Stomach (tissue), 4 donors: ENCODE measurements around the gene PODXL2.

Experiments
- EP300 ChIP-seq: sonication (generic); formaldehyde crosslinking; IDR thresholded peaks from one replicate; pipeline ENCODE4 v1.6.1; 2017; ENCODE audit warnings: antibody characterized with exemption
- POLR2AphosphoS5 ChIP-seq, 3 donors: sonication (generic); formaldehyde crosslinking; IDR thresholded peaks; one replicate each; pipeline ENCODE4 v1.6.1; 2016; ENCODE audit warnings: antibody characterized with exemption in 3 of 3
- TF ChIP-seq, protein P1 (sequence below), 7 experiments: fragments of 450-650 bp in 4 of 7; fragments of 200-600 bp in 3 of 7; sonication (generic) in 3 of 7; IDR thresholded peaks; one replicate each; pipeline ENCODE4 v1.5.1; 2016 to 2019; ENCODE audit warnings: antibody characterized with exemption in 7 of 7, control low read depth in 2 of 7, mild to moderate bottlenecking in 1 of 7

DNA sequence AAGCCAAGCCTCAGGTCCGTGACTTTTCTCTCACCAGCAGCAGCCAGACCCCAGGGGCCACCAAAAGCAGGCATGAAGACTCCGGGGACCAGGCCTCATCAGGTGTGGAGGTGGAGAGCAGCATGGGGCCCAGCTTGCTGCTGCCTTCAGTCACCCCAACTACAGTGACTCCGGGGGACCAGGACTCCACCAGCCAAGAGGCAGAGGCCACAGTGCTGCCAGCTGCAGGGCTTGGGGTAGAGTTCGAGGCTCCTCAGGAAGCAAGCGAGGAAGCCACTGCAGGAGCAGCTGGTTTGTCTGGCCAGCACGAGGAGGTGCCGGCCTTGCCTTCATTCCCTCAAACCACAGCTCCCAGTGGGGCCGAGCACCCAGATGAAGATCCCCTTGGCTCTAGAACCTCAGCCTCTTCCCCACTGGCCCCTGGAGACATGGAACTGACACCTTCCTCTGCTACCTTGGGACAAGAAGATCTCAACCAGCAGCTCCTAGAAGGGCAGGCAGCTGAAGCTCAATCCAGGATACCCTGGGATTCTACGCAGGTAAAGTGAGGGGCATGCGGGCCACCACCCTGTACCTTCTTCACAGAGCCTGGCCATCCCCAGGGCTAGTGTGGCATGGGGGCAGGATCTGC is 31.8 kb downstream of the PODXL2 start:
- TF ChIP-seq POLR2AphosphoS5 (IDR thresholded peaks at IDR 0.05) (no peak), EP300 (no peak)
- TF ChIP-seq, protein P1, sequence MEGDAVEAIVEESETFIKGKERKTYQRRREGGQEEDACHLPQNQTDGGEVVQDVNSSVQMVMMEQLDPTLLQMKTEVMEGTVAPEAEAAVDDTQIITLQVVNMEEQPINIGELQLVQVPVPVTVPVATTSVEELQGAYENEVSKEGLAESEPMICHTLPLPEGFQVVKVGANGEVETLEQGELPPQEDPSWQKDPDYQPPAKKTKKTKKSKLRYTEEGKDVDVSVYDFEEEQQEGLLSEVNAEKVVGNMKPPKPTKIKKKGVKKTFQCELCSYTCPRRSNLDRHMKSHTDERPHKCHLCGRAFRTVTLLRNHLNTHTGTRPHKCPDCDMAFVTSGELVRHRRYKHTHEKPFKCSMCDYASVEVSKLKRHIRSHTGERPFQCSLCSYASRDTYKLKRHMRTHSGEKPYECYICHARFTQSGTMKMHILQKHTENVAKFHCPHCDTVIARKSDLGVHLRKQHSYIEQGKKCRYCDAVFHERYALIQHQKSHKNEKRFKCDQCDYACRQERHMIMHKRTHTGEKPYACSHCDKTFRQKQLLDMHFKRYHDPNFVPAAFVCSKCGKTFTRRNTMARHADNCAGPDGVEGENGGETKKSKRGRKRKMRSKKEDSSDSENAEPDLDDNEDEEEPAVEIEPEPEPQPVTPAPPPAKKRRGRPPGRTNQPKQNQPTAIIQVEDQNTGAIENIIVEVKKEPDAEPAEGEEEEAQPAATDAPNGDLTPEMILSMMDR (IDR thresholded peaks at IDR 0.05), result no peak
